Stimulated activated CD8-positive, alpha-beta memory T cell treated with anti-CD3 and anti-CD28 coated beads, Interleukin-15, amount 100 ng/mL, for 4 hours (primary cell): ENCODE measurements around the gene LATS2.
"Not testable (repeated sequence)": the region's sequence is repeated elsewhere in the genome, so short reads cannot be mapped to it uniquely, and the experiment has no call there.

Experiments
- DNase-seq, 2 donors: peaks; one replicate each; pipeline ENCODE4 v3.0.0-alpha.2; 2020; ENCODE audit warnings: low read depth in 2 of 2

The LATS2 gene

DNA sequence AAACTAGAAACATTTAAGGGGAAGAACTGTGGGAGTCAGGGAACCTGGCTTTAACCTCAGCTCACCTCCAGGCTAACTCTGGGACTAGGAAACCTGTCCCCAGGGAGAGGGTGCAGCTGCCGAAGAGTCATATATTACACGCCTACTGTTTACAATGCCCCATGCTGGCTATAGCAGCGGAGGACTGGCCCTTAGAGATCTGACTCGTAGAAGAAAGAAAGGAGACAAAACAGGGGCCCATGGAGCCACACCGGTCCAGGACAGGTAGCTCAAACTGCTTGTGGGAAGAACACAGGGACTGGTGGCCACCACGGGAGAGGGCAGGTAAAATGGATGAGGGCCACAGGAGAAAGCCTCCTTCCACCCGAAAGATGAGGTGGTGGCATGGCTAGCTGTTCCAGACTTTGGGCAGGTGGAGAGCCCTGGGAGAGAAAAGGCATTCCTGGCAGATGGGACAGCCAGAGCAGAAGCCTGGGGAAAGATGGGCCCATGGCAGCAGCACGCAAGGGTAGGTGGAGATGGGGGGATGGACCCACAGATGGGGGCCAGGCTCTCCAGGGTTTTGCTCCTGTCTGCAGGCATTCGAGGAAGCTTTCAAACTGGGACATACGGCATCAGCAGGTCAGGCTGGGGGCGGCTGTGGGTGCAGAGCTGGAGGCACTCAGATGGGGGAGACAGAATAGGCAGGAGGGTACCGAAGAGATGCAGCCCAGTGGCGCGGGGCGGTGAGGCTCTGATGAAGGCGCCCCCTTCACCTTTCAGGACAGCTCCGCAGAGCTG, 69.5 kb downstream of the LATS2 start:
- no peak for DNase-seq

DNA sequence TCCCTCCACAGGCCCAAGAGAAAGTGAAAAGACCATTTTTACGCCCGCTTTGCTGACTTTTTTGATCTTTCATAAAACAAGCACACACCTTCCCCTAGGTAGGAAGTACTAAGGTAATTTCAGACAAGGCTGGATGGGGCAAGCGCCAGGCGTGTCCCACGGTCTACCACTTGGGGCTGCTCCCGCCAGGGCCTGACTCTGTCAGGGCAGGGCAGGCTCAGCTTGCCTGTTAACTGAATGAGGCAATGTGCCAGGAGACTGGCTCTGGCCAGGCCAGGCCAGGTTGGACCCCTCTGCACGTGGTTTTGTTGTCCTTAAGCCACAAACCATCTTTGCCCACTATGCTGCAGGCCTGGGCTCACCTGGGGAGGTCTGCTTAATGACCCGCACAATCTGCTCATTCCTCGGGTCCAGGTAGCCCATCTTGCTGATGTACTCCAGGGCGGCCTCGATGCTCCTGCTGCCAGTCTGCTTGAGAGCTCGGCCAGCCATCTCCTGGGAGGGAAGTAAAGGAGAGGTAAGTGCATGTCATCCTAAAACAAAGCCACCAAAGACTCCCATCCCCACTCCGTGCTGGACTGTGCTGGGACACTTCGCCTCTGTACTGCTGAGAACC, 70.4 kb downstream of the LATS2 start:
- no peak for DNase-seq

DNA sequence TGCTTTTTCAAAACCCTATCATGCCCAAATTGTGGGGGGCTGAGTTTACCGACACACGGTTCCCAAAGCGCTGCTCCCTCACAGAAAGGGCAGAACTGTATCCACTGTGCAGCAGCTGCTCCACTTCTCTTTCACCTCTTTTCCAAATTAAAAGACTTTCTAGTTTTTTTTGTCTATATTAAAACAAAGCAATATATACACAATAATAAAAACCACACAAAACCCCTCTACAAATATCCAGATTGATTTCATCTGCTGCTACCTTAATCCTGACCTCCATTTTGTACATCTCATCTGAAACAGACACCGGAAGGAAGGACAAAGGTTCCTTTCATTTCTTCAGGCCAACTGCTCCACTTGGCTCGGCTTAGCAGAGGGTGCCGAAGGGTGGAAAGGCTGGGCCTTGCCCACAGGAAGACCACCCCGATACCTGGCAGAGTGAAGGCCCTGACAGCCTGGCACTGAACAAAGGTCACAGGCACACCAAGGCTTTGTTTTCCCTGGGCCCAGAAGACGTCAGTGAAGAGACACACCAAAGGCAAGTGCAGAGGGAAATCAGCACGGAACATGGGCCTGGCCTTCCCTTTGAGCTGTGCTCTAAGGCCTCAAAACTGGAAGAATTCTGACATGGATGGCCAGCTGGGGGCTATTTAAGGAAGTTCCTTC, 71.6 kb downstream of the LATS2 start:
- no peak for DNase-seq

DNA sequence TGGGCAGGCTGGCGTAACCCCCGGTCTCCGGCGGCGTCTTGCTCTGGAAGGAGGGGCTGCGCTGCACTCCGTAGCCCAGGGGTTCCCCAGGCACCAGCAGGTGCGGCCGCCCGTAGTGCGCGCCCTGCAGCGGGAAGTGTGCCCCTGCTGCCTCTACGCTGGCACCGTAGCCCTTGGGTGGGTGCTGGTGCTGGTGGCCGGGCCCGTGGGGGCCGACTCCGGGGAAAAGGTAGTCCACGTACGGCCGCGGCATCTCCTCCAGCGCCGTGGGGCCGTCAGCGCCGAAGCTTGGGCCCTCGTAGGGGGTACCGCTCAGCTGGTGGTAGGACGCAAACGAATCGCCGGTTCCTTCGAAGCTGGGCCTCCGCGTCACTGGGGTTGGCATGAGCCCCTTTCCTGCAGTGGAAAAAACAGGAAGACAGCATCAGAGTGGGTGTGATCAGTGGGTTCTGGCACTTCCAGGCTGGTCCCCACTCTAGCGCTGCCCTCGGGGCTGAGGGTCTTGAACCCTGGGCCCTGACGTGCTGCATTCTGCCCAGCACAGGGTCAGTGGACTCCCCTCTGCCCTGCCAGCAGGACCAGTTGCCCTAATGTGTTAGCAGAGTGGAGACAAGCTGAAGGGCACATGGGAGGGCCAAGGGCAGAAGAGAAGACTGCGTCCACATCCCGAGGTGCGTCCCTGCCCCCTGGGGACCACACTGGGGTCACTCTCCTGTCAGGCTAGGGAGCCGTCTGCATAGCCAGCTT, 72.3 kb downstream of the LATS2 start:
- no peak for DNase-seq

DNA sequence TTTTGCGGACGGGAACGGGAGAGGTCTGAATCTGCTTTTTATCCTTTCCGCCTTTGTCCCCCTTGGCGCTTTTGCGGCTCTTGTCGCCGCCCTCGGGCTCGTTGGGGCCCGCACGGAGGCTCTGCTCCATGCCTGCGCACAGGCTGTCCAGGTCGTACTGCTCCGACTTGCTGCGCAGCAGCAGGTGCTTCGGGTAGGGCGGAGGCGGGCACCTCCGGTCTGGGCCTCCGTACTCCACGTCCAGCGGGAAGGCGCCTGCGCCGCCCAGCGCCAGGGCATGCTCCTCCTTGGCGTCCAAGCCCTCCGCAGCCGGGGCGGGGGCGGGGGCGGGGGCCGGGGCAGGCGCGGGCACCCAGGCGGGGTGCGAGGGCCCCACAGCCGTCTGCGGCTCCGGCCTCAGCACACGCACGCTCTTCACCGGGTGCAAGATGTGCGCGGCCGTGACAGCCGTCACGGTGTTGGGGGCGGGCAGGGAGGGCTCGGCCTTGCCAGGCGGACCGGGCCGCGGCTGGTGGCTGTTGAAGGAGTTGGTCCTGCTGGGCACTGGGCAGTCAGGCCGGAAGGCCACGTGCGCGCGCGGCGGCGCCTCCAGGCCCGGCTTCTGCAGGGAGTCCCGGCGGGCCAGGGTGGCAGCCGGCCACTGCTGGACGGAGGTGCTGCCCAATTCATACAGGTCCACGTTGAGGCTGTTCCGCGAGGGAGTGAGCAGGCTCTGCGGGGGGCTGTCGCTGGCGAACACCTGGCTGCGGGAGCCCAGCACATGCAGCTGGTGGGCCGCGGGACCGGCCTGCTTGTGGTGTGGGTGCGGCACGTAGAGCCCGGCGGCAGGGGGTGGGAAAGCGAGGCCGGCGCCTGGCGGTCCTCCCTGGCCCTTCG, 73.1 kb downstream of the LATS2 start:
- no peak for DNase-seq

DNA sequence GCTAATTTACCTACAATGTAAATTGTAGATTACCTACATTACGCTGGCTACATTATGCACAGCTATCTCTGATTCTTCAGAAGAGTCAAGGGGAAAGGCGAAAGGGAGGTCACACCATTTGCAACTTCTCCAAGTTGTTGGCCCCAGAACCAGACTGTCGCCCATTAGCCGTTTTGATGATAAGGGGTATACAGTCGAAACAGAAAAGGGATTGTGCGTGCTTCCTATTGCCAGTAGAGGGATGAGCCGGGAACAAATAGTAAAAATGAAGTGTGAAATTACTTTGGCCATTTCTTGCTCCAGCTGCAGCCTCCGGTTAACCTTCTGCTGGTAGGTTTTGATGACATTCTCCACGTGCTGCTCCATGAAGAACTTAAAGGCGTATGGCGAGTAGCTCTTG, 73.8 kb downstream of the LATS2 start:
- no peak for DNase-seq

DNA sequence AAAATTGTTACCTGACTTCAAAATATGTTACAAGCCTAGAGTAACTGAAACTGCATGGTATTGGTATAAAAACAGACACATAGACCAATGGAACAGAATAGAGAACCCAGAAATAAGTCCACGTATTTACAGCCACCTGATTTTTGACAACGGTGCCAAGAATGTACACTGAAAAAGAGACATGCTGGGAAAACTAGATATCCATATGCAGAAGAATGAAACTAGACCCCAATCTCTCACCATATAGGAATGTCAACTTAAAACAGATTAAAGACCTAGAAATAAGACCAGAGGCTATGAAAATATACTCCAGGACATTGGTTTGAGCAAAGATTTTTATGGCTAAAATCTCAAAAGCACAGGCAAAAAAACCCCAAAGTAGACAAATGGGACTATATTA, 76.5 kb downstream of the LATS2 start:
- DNase-seq: no peak

DNA sequence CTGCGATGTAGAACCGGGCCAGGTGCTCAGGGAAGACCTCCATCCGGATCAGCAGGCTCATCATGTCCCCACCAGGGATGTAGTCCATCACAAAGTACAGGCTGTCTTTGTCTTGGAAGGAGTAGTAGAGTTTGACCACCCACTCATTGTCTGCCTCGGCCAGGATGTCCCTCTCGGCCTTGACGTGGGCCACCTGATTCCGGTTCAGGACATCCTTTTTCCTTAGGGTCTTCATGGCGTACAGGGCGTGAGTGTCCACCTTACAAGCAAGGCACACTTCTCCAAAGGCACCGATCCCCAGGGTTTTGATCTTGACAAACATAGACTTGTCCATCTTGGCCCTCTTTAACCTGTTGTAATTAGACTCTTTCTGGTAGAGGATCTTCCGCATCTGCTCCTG, 78.0 kb downstream of the LATS2 start:
- DNase-seq: no peak

DNA sequence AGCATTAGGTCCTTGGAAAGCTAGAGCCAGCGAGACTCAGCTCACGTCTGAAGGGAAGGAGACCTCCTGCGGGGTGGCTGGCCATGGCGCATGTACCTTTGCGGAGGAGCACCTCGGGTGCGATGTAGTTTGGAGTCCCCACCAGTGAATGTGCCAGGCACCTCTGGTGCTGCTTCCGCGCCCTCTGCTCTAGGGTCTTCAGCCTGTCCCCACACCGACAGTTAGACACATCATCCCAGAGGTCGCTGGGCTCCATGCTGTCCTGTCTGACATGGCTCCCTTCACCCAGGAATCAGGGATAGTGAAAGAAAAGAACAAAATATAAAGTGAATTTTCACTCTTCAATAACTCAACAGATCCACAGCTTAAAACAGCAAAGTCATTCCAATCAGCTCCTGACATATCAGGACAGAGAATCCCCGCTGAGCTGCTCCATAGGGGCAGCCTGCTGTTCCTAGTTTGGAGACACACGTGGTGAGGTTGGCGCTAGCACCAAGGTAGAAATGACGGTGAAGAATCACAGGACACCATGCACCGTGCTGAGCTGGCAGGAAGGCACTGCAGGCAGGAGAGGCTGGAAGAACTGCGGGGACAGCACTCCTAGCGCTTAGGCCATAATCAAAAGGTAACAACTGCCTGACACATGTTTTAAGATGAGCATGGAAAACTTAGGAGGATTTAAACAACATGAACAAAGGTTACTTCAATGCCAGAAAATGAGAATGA, 79.9 kb downstream of the LATS2 start:
- no peak for DNase-seq

DNA sequence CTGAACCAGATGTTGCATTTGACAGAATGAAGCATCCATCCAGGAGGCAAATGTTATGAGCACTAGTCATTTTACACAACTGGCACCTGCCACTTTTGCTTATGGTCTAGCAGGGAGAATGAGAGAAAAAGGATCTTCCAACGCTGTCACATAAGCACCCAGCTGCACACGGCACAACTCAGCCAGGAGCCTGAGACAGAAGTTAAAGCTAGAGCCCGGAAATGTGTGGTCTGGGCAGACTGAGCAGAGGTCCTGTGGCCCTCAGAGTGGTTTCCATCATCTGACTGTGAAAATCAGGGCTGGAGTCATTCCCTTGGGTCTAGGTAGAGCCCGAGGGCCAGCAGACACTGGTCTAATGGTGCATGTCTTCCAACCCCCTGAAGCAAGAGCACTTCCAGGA, 80.5 kb downstream of the LATS2 start:
- no peak for DNase-seq

DNA sequence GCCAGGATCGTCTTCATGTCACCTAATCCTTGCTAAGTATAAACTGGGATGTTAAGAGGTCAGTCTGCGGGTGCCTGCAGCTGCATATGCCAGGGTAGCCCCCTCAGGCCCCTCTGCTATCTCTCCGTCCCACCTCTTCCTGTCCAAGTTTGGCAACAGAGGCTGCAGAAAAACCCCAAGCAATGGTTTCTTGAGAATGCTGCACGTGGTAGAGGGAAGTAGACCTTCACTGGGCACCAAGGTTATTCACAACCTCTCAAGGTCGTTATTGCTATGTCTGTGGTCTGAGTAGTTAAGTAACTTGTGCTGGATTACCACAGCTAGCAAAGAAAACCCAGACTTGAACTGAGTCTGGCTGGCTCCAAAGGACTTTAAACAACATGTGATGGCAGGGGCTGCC, 81.0 kb downstream of the LATS2 start:
- DNase-seq: no peak

DNA sequence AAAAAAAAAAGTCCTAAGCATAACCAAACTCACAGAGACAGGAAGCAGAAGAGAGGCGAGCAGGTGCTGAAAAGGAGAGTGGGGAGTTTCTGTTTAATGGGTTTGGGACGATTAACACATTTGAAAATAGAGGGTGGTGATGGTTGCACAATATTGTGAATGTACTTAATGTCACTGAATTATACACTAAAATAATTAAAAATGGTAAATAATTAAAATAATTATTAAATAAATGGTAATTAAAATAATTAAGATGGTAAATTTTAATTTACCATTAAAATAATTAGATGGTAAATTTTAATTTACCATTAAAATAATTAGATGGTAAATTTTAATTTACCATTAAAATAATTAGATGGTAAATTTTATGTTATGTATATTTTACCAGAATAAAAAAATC, 84.0 kb downstream of the LATS2 start:
- DNase-seq: no peak

DNA sequence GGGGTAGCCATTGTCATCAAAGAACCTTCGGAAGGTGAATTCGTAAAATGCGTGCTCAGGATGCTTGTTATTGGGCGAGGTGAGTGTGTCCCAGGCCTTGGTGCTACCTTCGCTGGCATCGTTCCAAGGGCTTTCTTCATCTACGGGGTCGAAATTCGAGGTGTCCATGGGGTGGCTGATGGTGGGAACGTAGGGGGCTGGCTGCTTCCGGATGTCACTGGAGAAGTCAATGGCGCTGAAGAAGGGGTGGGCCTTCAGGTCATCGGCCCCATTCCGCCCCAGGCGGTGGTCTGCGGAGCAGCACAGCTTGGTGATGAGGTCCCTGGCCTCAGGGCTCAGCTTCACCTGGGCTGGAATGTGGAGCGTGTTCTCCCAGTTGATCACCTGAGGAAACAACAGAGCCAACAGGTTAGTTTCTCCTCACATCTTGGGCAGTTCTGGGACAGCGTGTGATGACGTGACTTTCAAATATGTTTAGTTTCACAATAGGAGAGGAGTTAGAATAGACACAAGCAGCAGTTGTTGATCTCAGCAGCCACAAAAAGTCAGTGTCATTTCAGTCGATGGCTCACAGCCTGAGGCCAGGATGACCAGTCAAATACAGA, 86.3 kb downstream of the LATS2 start:
- DNase-seq: no peak

DNA sequence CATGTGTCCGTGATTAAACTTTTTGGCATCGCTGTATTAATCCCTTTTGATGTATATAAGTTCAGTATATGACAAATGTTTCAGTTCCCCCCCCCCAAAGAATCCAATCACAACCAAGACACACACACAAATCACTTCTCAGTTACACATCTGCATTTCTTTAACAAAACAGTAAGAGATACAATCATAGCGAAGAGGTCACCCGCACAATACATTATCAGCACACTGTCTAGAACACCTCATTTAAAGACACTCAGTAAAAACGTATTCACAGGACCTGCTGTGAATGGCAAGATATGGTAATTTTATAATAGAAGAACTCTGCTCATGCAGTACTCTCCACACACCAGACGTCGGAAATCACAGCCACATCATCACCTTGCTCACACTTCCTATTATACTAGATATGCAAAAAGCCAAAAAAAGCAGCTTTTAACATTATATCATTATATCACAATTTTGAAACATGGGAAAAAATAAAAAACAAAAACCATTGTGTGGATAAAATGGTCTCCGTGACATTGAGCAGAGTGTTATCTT, 87.4 kb downstream of the LATS2 start:
- no peak for DNase-seq

DNA sequence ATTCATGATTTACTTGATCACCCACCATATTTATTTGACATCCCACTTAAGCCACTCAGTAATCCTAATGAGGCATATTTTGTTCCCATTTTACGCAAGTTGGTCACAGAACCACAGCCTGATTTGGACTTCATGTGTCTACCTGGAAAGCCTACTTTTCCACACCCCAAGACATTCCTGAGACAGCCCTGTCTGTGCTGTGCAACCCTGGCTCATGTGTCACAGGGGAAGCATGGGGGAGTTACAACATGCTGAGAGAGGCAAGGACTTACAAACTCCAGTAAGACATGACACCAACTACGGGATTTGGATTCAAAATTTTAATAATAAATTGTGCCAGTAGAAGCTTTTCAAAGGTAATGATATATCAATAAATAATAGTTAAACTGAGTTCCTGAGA, 88.7 kb downstream of the LATS2 start:
- no peak for DNase-seq

DNA sequence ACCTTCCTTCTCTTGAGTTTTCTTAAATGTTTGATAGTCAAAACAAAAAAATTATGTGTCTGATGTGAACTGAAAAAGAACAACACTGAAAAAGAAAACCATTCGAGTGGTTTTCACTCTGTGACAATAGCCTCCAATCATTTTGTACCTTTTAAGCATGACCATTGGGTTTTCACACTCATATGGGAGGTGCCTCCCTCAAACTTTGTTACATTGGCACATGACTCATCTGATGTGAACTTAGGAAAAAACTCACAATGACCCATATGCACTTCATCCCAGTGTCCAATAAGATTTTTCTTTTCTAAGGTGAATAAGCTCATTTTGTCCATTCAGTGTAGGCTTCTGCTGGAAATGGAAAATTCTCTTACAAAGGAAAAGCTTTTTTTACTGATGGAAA, 92.2 kb downstream of the LATS2 start:
- DNase-seq: no peak

DNA sequence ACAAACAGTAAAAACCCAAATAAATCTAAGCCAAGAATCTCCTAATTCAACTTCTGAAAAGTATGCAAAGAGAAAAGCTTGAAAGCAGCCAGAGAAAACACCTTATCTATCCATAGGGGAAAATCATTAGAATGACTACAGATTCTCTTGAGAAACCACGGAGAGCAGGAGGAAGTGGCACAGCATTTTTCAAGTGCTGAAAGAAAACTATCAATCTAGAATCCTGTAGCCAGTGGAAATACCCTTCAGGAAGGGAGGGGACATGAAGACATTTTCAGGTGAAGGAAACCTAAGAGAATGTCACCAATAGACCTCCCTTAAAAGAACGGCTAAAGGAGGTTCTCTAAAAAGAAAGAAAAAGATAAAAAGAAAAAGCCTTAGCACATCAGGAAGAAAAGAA, 92.6 kb downstream of the LATS2 start:
- DNase-seq: no peak

DNA sequence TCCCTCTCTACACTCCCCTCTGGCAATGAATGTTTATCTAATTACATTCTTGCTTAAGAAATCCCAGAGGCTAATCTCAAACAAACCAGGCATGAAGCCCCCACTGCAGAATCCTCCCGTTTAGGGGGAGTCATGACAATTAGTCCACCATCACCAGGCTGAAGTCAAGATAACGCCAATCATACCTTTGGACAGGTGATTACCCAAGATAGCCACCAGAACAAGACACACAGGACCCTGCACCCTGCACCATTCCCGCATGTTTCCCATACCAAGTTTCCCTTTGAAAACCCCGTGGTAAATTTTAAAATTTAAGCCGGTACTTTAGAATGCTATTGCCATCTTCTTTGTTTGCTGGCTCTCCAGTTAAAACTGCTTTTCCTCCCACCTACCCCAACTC, 94.0 kb downstream of the LATS2 start:
- DNase-seq: no peak

DNA sequence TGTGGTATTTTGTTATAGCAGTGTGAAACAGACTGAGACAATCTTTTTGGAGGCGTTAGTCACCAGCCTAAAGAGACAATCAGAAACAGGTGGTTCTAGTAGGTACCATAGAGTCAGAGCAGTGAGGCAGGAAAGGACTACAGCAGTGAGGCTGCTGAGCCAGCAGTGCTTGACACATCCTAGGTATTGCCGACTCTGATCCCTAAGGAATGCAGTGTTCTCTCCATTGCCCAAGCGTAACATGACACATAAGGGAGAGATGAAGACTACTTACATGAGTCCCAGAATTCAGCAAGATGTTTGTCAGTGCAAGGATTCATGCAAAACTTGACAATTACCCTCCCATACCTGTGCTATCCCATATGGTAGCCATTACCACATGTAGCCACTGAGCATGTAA, 96.5 kb downstream of the LATS2 start:
- DNase-seq: no peak

DNA sequence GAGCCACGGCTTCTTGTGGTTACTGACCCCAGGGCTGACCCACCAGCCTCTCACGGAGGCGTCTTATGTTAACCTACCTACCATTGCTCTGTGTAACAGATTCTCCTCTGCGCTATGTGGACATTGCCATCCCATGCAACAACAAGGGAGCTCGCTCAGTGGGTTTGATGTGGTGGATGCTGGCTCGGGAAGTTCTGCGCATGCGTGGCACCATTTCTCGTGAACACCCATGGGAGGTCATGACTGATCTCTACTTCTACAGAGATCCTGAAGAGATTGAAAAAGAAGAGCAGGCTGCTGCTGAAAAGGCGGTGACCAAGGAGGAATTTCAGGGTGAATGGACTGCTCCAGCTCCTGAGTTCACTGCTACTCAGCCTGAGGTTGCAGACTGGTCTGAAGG, 99.7 kb downstream of the LATS2 start:
- not testable (repeated sequence) for DNase-seq
